VCaP (cell line): ENCODE data around the gene COL5A2.

Experiments used
- H3K27ac ChIP-seq: fragments of 450-650 bp; 2 replicates; pipeline ENCODE4 v1.5.1; 2017
- CTCF ChIP-seq: fragments of 450-650 bp; conservative IDR thresholded peaks from 2 replicates; pipeline ENCODE4 v1.5.1; 2017; ENCODE audit warnings: mild to moderate bottlenecking, moderate library complexity

COL5A2 gene

GRCh38 chr2:189056200-189057106 lies 123.1 kb downstream of the COL5A2 start:
- TF ChIP-seq CTCF, result no peak
- H3K27ac ChIP-seq, result no peak overlapping the region

GRCh38 chr2:189050165-189050712 lies 129.3 kb downstream of the COL5A2 start:
- no peak overlapping the region for H3K27ac ChIP-seq

GRCh38 chr2:189049709-189050164 lies 129.8 kb downstream of the COL5A2 start:
- no peak for TF ChIP-seq CTCF
- H3K27ac ChIP-seq, result no peak overlapping the region

More at GRCh38 chr2:189050165-189050712, 129.3 kb downstream of the COL5A2 start:
- no peak for TF ChIP-seq CTCF

- H3K27ac ChIP-seq, result no peak overlapping the region
- no peak for TF ChIP-seq CTCF
Measured at GRCh38 chr2:189048189-189048588, 131.4 kb downstream of the COL5A2 start.

- no peak for TF ChIP-seq CTCF
- H3K27ac ChIP-seq, result no peak overlapping the region
Measured at GRCh38 chr2:189047171-189047888, 132.2 kb downstream of the COL5A2 start.

- no peak overlapping the region for H3K27ac ChIP-seq
- TF ChIP-seq CTCF, result no peak
Measured at GRCh38 chr2:189046320-189046719, 133.2 kb downstream of the COL5A2 start.

GRCh38 chr2:189045836-189046235 lies 133.7 kb downstream of the COL5A2 start:
- TF ChIP-seq CTCF, result no peak

More at GRCh38 chr2:189045836-189046235, 133.7 kb downstream of the COL5A2 start:
- no peak overlapping the region for H3K27ac ChIP-seq
